GM13976 (cell line): ENCODE measurements around the gene TRPV5.

Source experiments
- DNase-seq: peaks from one replicate; pipeline ENCODE4 v3.0.0; 2012; ENCODE audit warnings: low spot score
- CTCF ChIP-seq: IDR thresholded peaks from 2 replicates; pipeline ENCODE4 v1.5.1; 2012; ENCODE audit warnings: borderline replicate concordance, mild to moderate bottlenecking; ENCODE audit not compliant: insufficient read depth; ENCODE audit errors: extremely low read depth, missing control alignments, control extremely low read depth
- in situ Hi-C: fragments of 300-500 bp; cut with MboI; formaldehyde crosslinking; loops from one replicate; pipeline ENCODE4 v1.12.0; 2022; ENCODE audit warnings: low sequenced_read_pairs, mixed read lengths, inconsistent platforms; ENCODE audit not compliant: unreplicated experiment

TRPV5 gene

GRCh38 chr7:142880876-142881505, 52.6 kb downstream of the TRPV5 start:
- in situ Hi-C loops: no loop called here
- peak; percentile 77 for TF ChIP-seq CTCF

GRCh38 chr7:142879060-142879459, 54.5 kb downstream of the TRPV5 start:
- in situ Hi-C loops: loop anchor here (10.0 kb wide), 1 partner anchor 126 kb away; no protein-coding TSS in a partner anchor
- TF ChIP-seq CTCF: no peak
- DNase-seq: no peak

More at GRCh38 chr7:142880876-142881505, 52.6 kb downstream of the TRPV5 start:
- peak; percentile 73 for DNase-seq

- DNase-seq: no peak
- in situ Hi-C loops: loop anchor here (10.0 kb wide), 1 partner anchor 126 kb away; no protein-coding TSS in a partner anchor
Measured at GRCh38 chr7:142878315-142878714, 55.2 kb downstream of the TRPV5 start.

GRCh38 chr7:142876991-142877910, 56.3 kb downstream of the TRPV5 start:
- DNase-seq: no peak

More at GRCh38 chr7:142878315-142878714, 55.2 kb downstream of the TRPV5 start:
- TF ChIP-seq CTCF: no peak

GRCh38 chr7:142876236-142876960, 57.1 kb downstream of the TRPV5 start:
- TF ChIP-seq CTCF: no peak
- DNase-seq: no peak
- in situ Hi-C loops: loop anchor here (10.0 kb wide), 1 partner anchor 128 kb away; no protein-coding TSS in a partner anchor

More at GRCh38 chr7:142876991-142877910, 56.3 kb downstream of the TRPV5 start:
- in situ Hi-C loops: loop anchor here (10.0 kb wide), 1 partner anchor 128 kb away; no protein-coding TSS in a partner anchor
- no peak for TF ChIP-seq CTCF

GRCh38 chr7:142875456-142875855, 58.1 kb downstream of the TRPV5 start:
- DNase-seq: no peak
- TF ChIP-seq CTCF: no peak
- in situ Hi-C loops: loop anchor here (10.0 kb wide), 1 partner anchor 129 kb away; no protein-coding TSS in a partner anchor
